HG02884 (cell line): ENCODE data around the gene ZC3H18.

Experiments
- ATAC-seq: cut with Tn5 transposase; IDR thresholded peaks from one replicate; pipeline ENCODE4 v1.9.1; 2021; ENCODE audit warnings: mild to moderate bottlenecking, moderate library complexity; ENCODE audit not compliant: unreplicated experiment

Gene ZC3H18

GRCh38 chr16:88578446-88579313, 8.5 kb downstream of the ZC3H18 start:
- ATAC-seq, result no peak

GRCh38 chr16:88580371-88580770, 10.2 kb downstream of the ZC3H18 start:
- ATAC-seq, result no peak

GRCh38 chr16:88581033-88581432, 10.8 kb downstream of the ZC3H18 start:
- ATAC-seq, result no peak

GRCh38 chr16:88582912-88583575, 12.8 kb downstream of the ZC3H18 start:
- ATAC-seq, result no peak

- ATAC-seq, result no peak
These were observed 14.5 kb downstream of the ZC3H18 start for GRCh38 chr16:88584676-88585075.

GRCh38 chr16:88585269-88585668, 15.1 kb downstream of the ZC3H18 start:
- ATAC-seq, result no peak

GRCh38 chr16:88585927-88586581, 15.9 kb downstream of the ZC3H18 start:
- no peak for ATAC-seq

- no peak for ATAC-seq
These were observed 17.9 kb downstream of the ZC3H18 start for GRCh38 chr16:88588148-88588547.

GRCh38 chr16:88588754-88589153, 18.6 kb downstream of the ZC3H18 start:
- no peak for ATAC-seq

GRCh38 chr16:88589441-88589840, 19.2 kb downstream of the ZC3H18 start:
- ATAC-seq, result no peak

- ATAC-seq, result no peak
These were observed 21.4 kb downstream of the ZC3H18 start for GRCh38 chr16:88591577-88592021.

- ATAC-seq, result no peak
These were observed 22.9 kb downstream of the ZC3H18 start for GRCh38 chr16:88593061-88593460.

- no peak for ATAC-seq
These were observed 23.3 kb downstream of the ZC3H18 start for GRCh38 chr16:88593489-88593888.

- ATAC-seq, result no peak
These were observed 23.7 kb downstream of the ZC3H18 start for GRCh38 chr16:88593910-88594309.

GRCh38 chr16:88595101-88595500, 24.9 kb downstream of the ZC3H18 start:
- no peak for ATAC-seq

GRCh38 chr16:88595921-88596320, 25.7 kb downstream of the ZC3H18 start:
- no peak for ATAC-seq

- ATAC-seq, result no peak
These were observed 26.3 kb downstream of the ZC3H18 start for GRCh38 chr16:88596483-88596882.

- no peak for ATAC-seq
These were observed 27.8 kb downstream of the ZC3H18 start for GRCh38 chr16:88597856-88598491.

- no peak for ATAC-seq
These were observed 29.0 kb downstream of the ZC3H18 start for GRCh38 chr16:88599092-88599733.

- ATAC-seq, result no peak
These were observed 29.8 kb downstream of the ZC3H18 start for GRCh38 chr16:88599825-88600538.
